ENCODE measurements around the gene RNU1-3.
"Not testable (repeated sequence)": the region's sequence is repeated elsewhere in the genome, so short reads cannot be mapped to it uniquely, and the experiment has no call there.

DNA sequence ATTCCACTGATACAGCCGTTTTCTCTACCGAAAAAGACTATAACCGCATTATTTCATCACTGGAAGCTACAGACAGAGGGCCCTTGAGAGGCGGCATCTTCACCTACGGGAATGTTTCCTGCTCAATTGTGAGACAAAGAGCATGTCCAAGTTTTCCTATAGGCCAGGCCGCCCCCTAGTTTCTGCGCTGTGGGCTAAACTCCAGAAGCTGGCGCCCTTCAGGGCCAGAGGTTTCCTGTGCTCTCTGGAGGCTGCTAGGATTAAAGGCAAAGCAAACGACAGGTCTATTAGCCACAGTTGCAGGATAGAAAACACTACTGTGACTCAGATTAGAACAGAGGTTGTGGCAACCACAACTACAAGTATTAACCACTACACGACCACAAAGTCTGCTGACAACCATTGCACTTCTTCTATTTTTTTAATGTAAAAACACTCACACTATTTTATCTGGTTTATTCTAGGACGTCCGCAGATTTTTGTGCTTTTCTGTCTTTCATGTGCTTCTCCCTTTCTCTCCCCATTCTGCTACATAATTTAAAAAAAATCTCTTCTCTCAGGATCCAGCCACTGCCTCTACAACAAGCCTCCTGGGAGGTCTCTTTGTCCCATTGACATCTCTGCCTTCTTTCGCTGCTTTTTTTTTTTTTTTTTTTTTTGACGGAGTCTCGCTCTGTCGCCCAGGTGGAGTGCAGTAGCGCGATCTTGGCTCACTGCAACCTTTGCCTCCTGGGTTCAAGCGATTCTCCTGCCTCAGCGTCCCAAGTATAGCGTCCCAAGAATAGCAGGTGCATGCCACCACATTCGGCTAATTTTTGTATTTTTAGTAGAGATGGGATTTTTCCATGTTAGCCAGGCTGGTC, 10.1 kb upstream of the RNU1-3 start:
- TF ChIP-seq CTCF (IDR thresholded peaks at IDR 0.05); TCF7L2 (IDR thresholded peaks at IDR 0.05; ENCODE audit: low read depth, low read length); POLR2AphosphoS5 (IDR thresholded peaks at IDR 0.05; ENCODE audit: low read depth, low read length): not testable (repeated sequence)
- TF ChIP-seq, protein P1, sequence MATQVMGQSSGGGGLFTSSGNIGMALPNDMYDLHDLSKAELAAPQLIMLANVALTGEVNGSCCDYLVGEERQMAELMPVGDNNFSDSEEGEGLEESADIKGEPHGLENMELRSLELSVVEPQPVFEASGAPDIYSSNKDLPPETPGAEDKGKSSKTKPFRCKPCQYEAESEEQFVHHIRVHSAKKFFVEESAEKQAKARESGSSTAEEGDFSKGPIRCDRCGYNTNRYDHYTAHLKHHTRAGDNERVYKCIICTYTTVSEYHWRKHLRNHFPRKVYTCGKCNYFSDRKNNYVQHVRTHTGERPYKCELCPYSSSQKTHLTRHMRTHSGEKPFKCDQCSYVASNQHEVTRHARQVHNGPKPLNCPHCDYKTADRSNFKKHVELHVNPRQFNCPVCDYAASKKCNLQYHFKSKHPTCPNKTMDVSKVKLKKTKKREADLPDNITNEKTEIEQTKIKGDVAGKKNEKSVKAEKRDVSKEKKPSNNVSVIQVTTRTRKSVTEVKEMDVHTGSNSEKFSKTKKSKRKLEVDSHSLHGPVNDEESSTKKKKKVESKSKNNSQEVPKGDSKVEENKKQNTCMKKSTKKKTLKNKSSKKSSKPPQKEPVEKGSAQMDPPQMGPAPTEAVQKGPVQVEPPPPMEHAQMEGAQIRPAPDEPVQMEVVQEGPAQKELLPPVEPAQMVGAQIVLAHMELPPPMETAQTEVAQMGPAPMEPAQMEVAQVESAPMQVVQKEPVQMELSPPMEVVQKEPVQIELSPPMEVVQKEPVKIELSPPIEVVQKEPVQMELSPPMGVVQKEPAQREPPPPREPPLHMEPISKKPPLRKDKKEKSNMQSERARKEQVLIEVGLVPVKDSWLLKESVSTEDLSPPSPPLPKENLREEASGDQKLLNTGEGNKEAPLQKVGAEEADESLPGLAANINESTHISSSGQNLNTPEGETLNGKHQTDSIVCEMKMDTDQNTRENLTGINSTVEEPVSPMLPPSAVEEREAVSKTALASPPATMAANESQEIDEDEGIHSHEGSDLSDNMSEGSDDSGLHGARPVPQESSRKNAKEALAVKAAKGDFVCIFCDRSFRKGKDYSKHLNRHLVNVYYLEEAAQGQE (IDR thresholded peaks at IDR 0.05; ENCODE audit: insufficient read depth in 1 of 2, low read depth in 2 of 2, low read length in 1 of 2): not testable (repeated sequence)
